ENCODE measurements around the gene IL4I1. TPM values are rescaled to one million over a fixed set of nuclear protein-coding genes. Genes with fewer than 3 reads are reported as not detected.

Gene IL4I1
- total RNA-seq, 4 donors from 2014 or later: 0.15 to 1.1 TPM; not detected in 2

DNA sequence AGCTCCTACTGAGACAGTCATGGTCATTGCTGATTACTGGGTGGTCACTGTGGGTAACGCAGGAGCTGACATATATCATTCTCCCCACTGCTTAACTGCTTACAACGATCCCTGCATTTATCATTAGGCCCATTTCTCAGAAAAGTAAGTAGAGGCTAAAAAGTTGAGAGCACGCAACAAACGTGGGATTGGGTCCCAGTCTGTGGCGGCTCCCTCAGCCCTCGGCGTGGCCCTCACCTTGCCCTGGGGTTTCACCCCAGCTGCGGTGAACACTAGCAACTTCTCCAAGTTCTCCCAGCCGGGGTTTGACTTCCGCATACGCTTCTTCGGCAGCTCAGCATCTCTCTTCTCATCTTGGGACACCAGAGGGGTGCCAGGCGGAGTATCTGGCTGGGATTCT is 31.8 kb downstream of the IL4I1 start:
- peaks cover 0 to 28% of the 10 kb centered on the region in 2 donors for H3K36me3 ChIP-seq
- H3K9me3 ChIP-seq: no peaks in the 10 kb centered on the region
- DNase-seq: no peak
- H3K4me3 ChIP-seq: no peak overlapping the region
- TF ChIP-seq POLR2A (IDR thresholded peaks at IDR 0.05): no peak
- TF ChIP-seq, protein P1, sequence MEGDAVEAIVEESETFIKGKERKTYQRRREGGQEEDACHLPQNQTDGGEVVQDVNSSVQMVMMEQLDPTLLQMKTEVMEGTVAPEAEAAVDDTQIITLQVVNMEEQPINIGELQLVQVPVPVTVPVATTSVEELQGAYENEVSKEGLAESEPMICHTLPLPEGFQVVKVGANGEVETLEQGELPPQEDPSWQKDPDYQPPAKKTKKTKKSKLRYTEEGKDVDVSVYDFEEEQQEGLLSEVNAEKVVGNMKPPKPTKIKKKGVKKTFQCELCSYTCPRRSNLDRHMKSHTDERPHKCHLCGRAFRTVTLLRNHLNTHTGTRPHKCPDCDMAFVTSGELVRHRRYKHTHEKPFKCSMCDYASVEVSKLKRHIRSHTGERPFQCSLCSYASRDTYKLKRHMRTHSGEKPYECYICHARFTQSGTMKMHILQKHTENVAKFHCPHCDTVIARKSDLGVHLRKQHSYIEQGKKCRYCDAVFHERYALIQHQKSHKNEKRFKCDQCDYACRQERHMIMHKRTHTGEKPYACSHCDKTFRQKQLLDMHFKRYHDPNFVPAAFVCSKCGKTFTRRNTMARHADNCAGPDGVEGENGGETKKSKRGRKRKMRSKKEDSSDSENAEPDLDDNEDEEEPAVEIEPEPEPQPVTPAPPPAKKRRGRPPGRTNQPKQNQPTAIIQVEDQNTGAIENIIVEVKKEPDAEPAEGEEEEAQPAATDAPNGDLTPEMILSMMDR (IDR thresholded peaks at IDR 0.05 in 4 of 5, conservative IDR thresholded peaks at IDR 0.05 in 1 of 5): no peak
- H3K4me1 ChIP-seq: peaks cover 36 to 37% of the 10 kb centered on the region in 2 donors
- no peak for ATAC-seq
- intact Hi-C loops (cut with DNase I; ENCODE audit: low total_unique reads): no loop called here
- peak overlapping the region in 3 of 4 donors; percentile 56 to 99 (median 98) for H3K27ac ChIP-seq
- no peaks in the 10 kb centered on the region for H3K27me3 ChIP-seq
- in situ Hi-C loops (cut with MboI; ENCODE audit: low sequenced_read_pairs in 4 of 4): no loop called here

- H3K4me3 ChIP-seq: no peak overlapping the region
- DNase-seq (no peak), ATAC-seq (no peak)
- H3K9me3 ChIP-seq: no peaks in the 10 kb centered on the region
- TF ChIP-seq POLR2A (IDR thresholded peaks at IDR 0.05): no peak
- TF ChIP-seq, protein P1 (IDR thresholded peaks at IDR 0.05 in 4 of 5, conservative IDR thresholded peaks at IDR 0.05 in 1 of 5): no peak
- no peak overlapping the region for H3K27ac ChIP-seq
- peaks cover 0 to 33% of the 10 kb centered on the region in 2 donors for H3K36me3 ChIP-seq
- no peaks in the 10 kb centered on the region for H3K27me3 ChIP-seq
- peaks cover 33% of the 10 kb centered on the region in 2 donors for H3K4me1 ChIP-seq
- in situ Hi-C loops (cut with MboI; ENCODE audit: low sequenced_read_pairs in 4 of 4): no loop called here
- intact Hi-C loops (cut with DNase I; ENCODE audit: low total_unique reads): no loop called here
Observed at GRCh38 chr19:49863935-49864320, 32.8 kb downstream of the IL4I1 start.

DNA sequence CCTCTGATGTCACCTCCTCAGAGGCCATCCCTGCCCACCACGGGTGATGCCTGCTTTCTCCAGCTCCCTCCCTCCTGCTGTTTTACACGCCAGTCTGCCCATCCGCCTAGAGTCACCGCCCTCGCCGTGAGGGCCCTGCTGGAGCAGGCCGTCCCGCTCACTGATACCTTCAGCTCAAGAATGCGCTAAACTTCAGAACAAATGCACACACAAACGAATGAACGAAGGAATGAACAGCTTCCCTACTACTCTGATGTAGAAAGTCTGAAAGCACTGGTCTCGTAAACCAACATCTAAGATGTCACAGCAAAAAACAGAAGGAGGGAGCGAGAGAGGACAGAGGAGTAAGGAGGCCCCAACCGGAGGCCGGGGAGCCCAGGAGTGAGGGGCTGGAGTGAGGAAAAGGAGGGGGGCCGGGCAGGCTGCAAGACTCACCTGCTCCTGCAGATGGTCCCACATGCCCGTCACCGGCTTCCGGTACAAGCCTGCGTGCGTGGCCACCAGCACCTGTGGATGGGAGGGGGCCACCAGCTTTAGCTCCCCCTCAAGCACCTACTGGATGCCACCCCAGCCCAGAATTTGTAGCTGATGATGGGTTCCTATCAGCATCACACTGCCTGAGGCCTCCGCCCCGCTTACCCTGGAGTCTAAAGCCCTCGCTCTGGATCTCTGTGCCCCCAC is 33.3 kb downstream of the IL4I1 start:
- Histone ChIP-seq H3K4me3 (no peak overlapping the region), H3K9me3 (no peaks in the 10 kb centered on the region), H3K36me3 (peaks cover 0 to 33% of the 10 kb centered on the region in 2 donors), H3K27ac (no peak overlapping the region), H3K4me1 (peaks cover 28% of the 10 kb centered on the region in 2 donors), H3K27me3 (no peaks in the 10 kb centered on the region)
- DNase-seq (no peak), ATAC-seq (no peak)
- in situ Hi-C loops (cut with MboI; ENCODE audit: low sequenced_read_pairs in 4 of 4): no loop called here
- TF ChIP-seq POLR2A (IDR thresholded peaks at IDR 0.05): no peak
- TF ChIP-seq, protein P1 (IDR thresholded peaks at IDR 0.05 in 4 of 5, conservative IDR thresholded peaks at IDR 0.05 in 1 of 5): no peak
- intact Hi-C loops (cut with DNase I; ENCODE audit: low total_unique reads): no loop called here

GRCh38 chr19:49862391-49863253 is 34.1 kb downstream of the IL4I1 start:
- no peak overlapping the region for H3K27ac ChIP-seq
- no peak for DNase-seq
- ATAC-seq: no peak
- peaks cover 0 to 40% of the 10 kb centered on the region in 2 donors for H3K36me3 ChIP-seq
- intact Hi-C loops (cut with DNase I; ENCODE audit: low total_unique reads): no loop called here
- H3K9me3 ChIP-seq: no peaks in the 10 kb centered on the region
- in situ Hi-C loops (cut with MboI; ENCODE audit: low sequenced_read_pairs in 4 of 4): no loop called here
- H3K4me1 ChIP-seq: peaks cover 20 to 21% of the 10 kb centered on the region in 2 donors
- H3K4me3 ChIP-seq: no peak overlapping the region
- TF ChIP-seq POLR2A (IDR thresholded peaks at IDR 0.05): no peak
- TF ChIP-seq, protein P1 (IDR thresholded peaks at IDR 0.05 in 4 of 5, conservative IDR thresholded peaks at IDR 0.05 in 1 of 5): no peak
- no peaks in the 10 kb centered on the region for H3K27me3 ChIP-seq
